ENCODE data around the gene PARK7.

- TF ChIP-seq CTCF (IDR thresholded peaks at IDR 0.05), result no peak
- TF ChIP-seq POLR2A (IDR thresholded peaks at IDR 0.05), result no peak
Measured at GRCh38 chr1:8018492-8019228, 57.1 kb downstream of the PARK7 start.

All from heart left ventricle (tissue), 13 donors.